ENCODE results near the gene BRINP3. TPM values are rescaled to one million over a fixed set of nuclear protein-coding genes. Genes with fewer than 3 reads are reported as not detected.

Gene BRINP3
- polyA plus RNA-seq, 1 donor from 2014 or later: 7.7 TPM

- no peaks in the 10 kb centered on the region for H3K27me3 ChIP-seq (ENCODE audit: insufficient read depth, low read depth, low read length)
- H3K4me3 ChIP-seq (ENCODE audit: low read length): no peak overlapping the region
- H3F3A ChIP-seq (ENCODE audit: insufficient read depth, low read length, poor library complexity, severe bottlenecking): no peaks in the 10 kb centered on the region
- H3K9me3 ChIP-seq (ENCODE audit: low read length): no peaks in the 10 kb centered on the region
- H3K4me2 ChIP-seq (ENCODE audit: low read length): no peak overlapping the region
- no peaks in the 10 kb centered on the region for H3K36me3 ChIP-seq (ENCODE audit: insufficient read depth, low read length)
- no peak overlapping the region for H3K27ac ChIP-seq (ENCODE audit: low read length)
- H3K79me2 ChIP-seq (replicated peaks; ENCODE audit: insufficient read depth, low read length): no peaks in the 10 kb centered on the region
- H2AFZ ChIP-seq (ENCODE audit: low read depth, low read length): no peak overlapping the region
- no peak overlapping the region for H3K9ac ChIP-seq (ENCODE audit: low read length)
- TF ChIP-seq TAF1 (IDR thresholded peaks at IDR 0.05; ENCODE audit: low read depth) (no peak), RAD21 (conservative IDR thresholded peaks at IDR 0.05) (no peak), POLR2AphosphoS5 (IDR thresholded peaks at IDR 0.05) (no peak), MXI1 (conservative IDR thresholded peaks at IDR 0.05; ENCODE audit: poor library complexity, severe bottlenecking) (no peak)
- no peaks in the 10 kb centered on the region for H4K20me1 ChIP-seq (ENCODE audit: insufficient read depth)
- H3K9me2 ChIP-seq (ENCODE audit: insufficient read depth, low read length): no peaks in the 10 kb centered on the region
Observed at GRCh38 chr1:190207733-190208132, 269.9 kb downstream of the BRINP3 start.

- Histone ChIP-seq H3K27me3 (ENCODE audit: insufficient read depth, low read depth, low read length) (no peaks in the 10 kb centered on the region), H3K79me2 (replicated peaks; ENCODE audit: insufficient read depth, low read length) (no peaks in the 10 kb centered on the region), H3K27ac (ENCODE audit: low read length) (no peak overlapping the region), H3K4me3 (ENCODE audit: low read length) (no peak overlapping the region), H4K20me1 (ENCODE audit: insufficient read depth) (no peaks in the 10 kb centered on the region), H3F3A (ENCODE audit: insufficient read depth, low read length, poor library complexity, severe bottlenecking) (no peaks in the 10 kb centered on the region), H3K9ac (ENCODE audit: low read length) (no peak overlapping the region), H3K4me2 (ENCODE audit: low read length) (no peak overlapping the region), H3K36me3 (ENCODE audit: insufficient read depth, low read length) (no peaks in the 10 kb centered on the region), H3K9me3 (ENCODE audit: low read length) (no peaks in the 10 kb centered on the region), H2AFZ (ENCODE audit: low read depth, low read length) (no peak overlapping the region), H3K9me2 (ENCODE audit: insufficient read depth, low read length) (no peaks in the 10 kb centered on the region)
- no peak for TF ChIP-seq TAF1 (IDR thresholded peaks at IDR 0.05; ENCODE audit: low read depth)
- TF ChIP-seq MXI1 (conservative IDR thresholded peaks at IDR 0.05; ENCODE audit: poor library complexity, severe bottlenecking): no peak
- no peak for TF ChIP-seq REST (IDR thresholded peaks at IDR 0.05; ENCODE audit: borderline replicate concordance)
- no peak for TF ChIP-seq POLR2AphosphoS5 (IDR thresholded peaks at IDR 0.05)
- TF ChIP-seq CTCF (IDR thresholded peaks at IDR 0.05; ENCODE audit: poor library complexity, severe bottlenecking): no peak
- no peak for TF ChIP-seq EZH2 (IDR thresholded peaks at IDR 0.05; ENCODE audit: borderline replicate concordance, insufficient read depth, low read length, poor library complexity, severe bottlenecking)
- no peak for TF ChIP-seq SMC3 (conservative IDR thresholded peaks at IDR 0.05; ENCODE audit: poor library complexity)
- TF ChIP-seq EP300 (conservative IDR thresholded peaks at IDR 0.05; ENCODE audit: poor library complexity, severe bottlenecking): no peak
- no peak for TF ChIP-seq RAD21 (conservative IDR thresholded peaks at IDR 0.05)
Observed at GRCh38 chr1:190205713-190206112, 272.0 kb downstream of the BRINP3 start.

GRCh38 chr1:190196020-190196419 is 281.6 kb downstream of the BRINP3 start:
- Histone ChIP-seq H3K9me2 (ENCODE audit: insufficient read depth, low read length) (no peaks in the 10 kb centered on the region), H4K20me1 (ENCODE audit: insufficient read depth) (no peaks in the 10 kb centered on the region), H3K79me2 (replicated peaks; ENCODE audit: insufficient read depth, low read length) (no peaks in the 10 kb centered on the region), H3K9ac (ENCODE audit: low read length) (no peak overlapping the region), H3K9me3 (ENCODE audit: low read length) (no peaks in the 10 kb centered on the region), H3K27me3 (ENCODE audit: insufficient read depth, low read depth, low read length) (no peaks in the 10 kb centered on the region), H3K4me3 (ENCODE audit: low read length) (no peak overlapping the region), H3F3A (ENCODE audit: insufficient read depth, low read length, poor library complexity, severe bottlenecking) (no peaks in the 10 kb centered on the region), H3K4me2 (ENCODE audit: low read length) (no peak overlapping the region), H2AFZ (ENCODE audit: low read depth, low read length) (no peak overlapping the region), H3K27ac (ENCODE audit: low read length) (no peak overlapping the region), H3K36me3 (ENCODE audit: insufficient read depth, low read length) (no peaks in the 10 kb centered on the region)
- TF ChIP-seq EP300 (conservative IDR thresholded peaks at IDR 0.05; ENCODE audit: poor library complexity, severe bottlenecking) (no peak), TAF1 (IDR thresholded peaks at IDR 0.05; ENCODE audit: low read depth) (no peak), EZH2 (IDR thresholded peaks at IDR 0.05; ENCODE audit: borderline replicate concordance, insufficient read depth, low read length, poor library complexity, severe bottlenecking) (no peak), CTCF (IDR thresholded peaks at IDR 0.05; ENCODE audit: poor library complexity, severe bottlenecking) (no peak)
